Osteoblast (primary cell): ENCODE results near the gene SMARCA2. TPM values are rescaled to one million over a fixed set of nuclear protein-coding genes. Genes with fewer than 3 reads are reported as not detected.

Source experiments
- DNase-seq: peaks from one replicate; pipeline ENCODE4 v3.0.0; 2011; ENCODE audit warnings: low spot score, mixed read lengths; ENCODE audit not compliant: insufficient read length; ENCODE audit errors: missing footprints
- H2AFZ ChIP-seq: 2 replicates; pipeline ENCODE4 v1.6.0; 2011; ENCODE audit warnings: mild to moderate bottlenecking, low read length
- H3K27ac ChIP-seq: 2 replicates; pipeline ENCODE4 v1.5.1; 2011; ENCODE audit warnings: mild to moderate bottlenecking, low read depth, low read length, moderate library complexity
- H3K27me3 ChIP-seq: 2 replicates; pipeline ENCODE4 v1.6.0; 2012; ENCODE audit warnings: mild to moderate bottlenecking, control low read depth, inconsistent platforms, low read length, moderate library complexity; ENCODE audit not compliant: insufficient read depth
- H3K36me3 ChIP-seq: 2 replicates; pipeline ENCODE4 v1.5.1; 2011; ENCODE audit warnings: mild to moderate bottlenecking, low read length, control low read depth, moderate library complexity; ENCODE audit not compliant: insufficient read depth
- H3K4me1 ChIP-seq: 2 replicates; pipeline ENCODE4 v1.5.1; 2011; ENCODE audit warnings: mild to moderate bottlenecking, low read length, control low read depth, moderate library complexity; ENCODE audit not compliant: insufficient read depth
- H3K4me2 ChIP-seq: 2 replicates; pipeline ENCODE4 v1.6.0; 2011; ENCODE audit warnings: mild to moderate bottlenecking, low read length; ENCODE audit not compliant: insufficient read depth
- H3K4me3 ChIP-seq: fragments of 200-600 bp; sonication (generic); 3 replicates; pipeline ENCODE4 v1.5.1; 2012; ENCODE audit warnings: mild to moderate bottlenecking, low read length, inconsistent platforms; ENCODE audit not compliant: insufficient read depth
- H3K79me2 ChIP-seq: 2 replicates; pipeline ENCODE4 v1.6.0; 2012; ENCODE audit warnings: mild to moderate bottlenecking, low read length, control low read depth, inconsistent platforms; ENCODE audit not compliant: insufficient read depth
- H3K9me3 ChIP-seq: 2 replicates; pipeline ENCODE4 v1.5.1; 2011; ENCODE audit warnings: low read depth, low read length, control low read depth
- H4K20me1 ChIP-seq: 2 replicates; pipeline ENCODE4 v1.6.0; 2012; ENCODE audit warnings: mild to moderate bottlenecking, low read length, control low read depth; ENCODE audit not compliant: insufficient read depth
- CTCF ChIP-seq: IDR thresholded peaks from 2 replicates; pipeline ENCODE4 v1.5.1; 2011; ENCODE audit warnings: mild to moderate bottlenecking, low read depth, low read length, moderate library complexity; ENCODE audit errors: extremely low read depth
- total RNA-seq: library from RNA; depleted of rRNA; stranded (reverse); fragments of >200 nt; gene quantifications from 2 replicates; pipeline ENCODE4 v1.2.3, GENCODE V29; 2012

Gene SMARCA2
- total RNA-seq, 1 donor: 101 TPM

DNA sequence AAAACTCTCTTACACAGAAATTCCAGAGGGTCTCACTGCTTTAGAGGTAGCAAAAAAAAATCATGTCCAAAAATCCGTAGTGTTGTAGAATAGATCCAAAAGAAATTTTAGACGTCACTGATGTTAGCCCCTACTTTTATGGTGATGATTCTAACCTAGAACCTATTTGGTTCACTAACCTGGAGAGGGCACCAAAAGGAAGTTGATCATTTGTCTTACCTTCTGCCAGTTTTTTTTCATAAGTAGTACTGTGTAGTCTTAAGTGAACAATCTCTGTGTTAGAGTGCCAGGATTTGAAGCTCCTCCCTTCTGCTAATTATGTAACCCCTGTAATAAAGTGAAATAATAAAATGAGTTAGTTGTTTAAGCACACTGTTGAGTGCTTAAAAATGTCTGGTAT lies 215.2 kb downstream of the SMARCA2 start:
- no peak overlapping the region for H3K27ac ChIP-seq
- no peaks in the 10 kb centered on the region for H3K79me2 ChIP-seq
- H3K9me3 ChIP-seq: no peaks in the 10 kb centered on the region
- H2AFZ ChIP-seq: no peak overlapping the region
- no peaks in the 10 kb centered on the region for H3K27me3 ChIP-seq
- H3K36me3 ChIP-seq: no peaks in the 10 kb centered on the region
- DNase-seq: no peak
- H3K4me3 ChIP-seq: no peak overlapping the region
- no peak for TF ChIP-seq CTCF
- H3K4me1 ChIP-seq: peaks cover 20% of the 10 kb centered on the region
- no peak overlapping the region for H3K4me2 ChIP-seq
- no peaks in the 10 kb centered on the region for H4K20me1 ChIP-seq

DNA sequence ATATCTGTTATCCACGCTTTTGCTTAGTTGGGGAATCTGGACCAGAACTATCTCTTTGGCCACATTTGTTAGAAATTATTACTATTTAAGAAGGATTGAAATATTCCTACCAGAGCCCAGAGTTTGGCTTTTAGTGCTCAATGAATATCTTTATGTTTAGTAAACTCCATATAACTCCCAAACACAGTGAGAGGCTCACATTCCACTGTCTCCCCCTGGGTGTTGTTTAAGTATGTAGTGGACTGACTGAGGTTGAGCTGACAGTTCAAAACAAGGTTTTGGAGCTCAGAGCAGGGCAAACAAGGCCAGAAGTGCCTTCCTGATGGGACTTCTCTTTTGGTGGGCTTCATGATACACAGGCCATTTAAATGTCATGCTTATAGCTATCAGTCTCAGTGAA lies 216.0 kb downstream of the SMARCA2 start:
- Histone ChIP-seq H2AFZ (no peak overlapping the region), H3K36me3 (no peaks in the 10 kb centered on the region), H3K4me1 (peaks cover 20% of the 10 kb centered on the region), H3K27ac (peak overlapping the region; percentile 49), H4K20me1 (no peaks in the 10 kb centered on the region), H3K4me3 (no peak overlapping the region), H3K4me2 (no peak overlapping the region), H3K9me3 (no peaks in the 10 kb centered on the region), H3K27me3 (no peaks in the 10 kb centered on the region), H3K79me2 (no peaks in the 10 kb centered on the region)
- no peak for DNase-seq
- no peak for TF ChIP-seq CTCF

DNA sequence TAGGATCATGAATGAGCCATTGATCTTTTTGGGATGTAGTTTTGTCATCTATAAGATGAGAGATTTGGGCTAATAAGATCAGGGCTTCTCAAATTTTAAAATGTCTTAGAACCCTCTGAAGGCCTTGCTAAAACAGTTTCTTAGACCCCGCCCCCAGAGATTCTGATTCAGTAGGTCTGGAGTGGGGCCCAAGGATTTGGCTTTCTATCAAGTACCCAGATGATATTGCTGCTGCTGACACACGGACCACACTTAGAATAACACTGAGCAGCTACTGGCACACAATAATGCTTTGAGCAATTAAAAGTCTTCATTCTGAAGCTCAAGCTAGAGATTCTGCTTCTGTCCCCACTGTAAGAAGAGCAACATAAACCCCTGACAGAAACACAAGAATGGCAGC lies 216.7 kb downstream of the SMARCA2 start:
- Histone ChIP-seq H2AFZ (peak overlapping the region; percentile 62), H3K27me3 (no peaks in the 10 kb centered on the region), H3K4me2 (peak overlapping the region; percentile 36), H3K36me3 (no peaks in the 10 kb centered on the region), H3K4me3 (no peak overlapping the region), H4K20me1 (no peaks in the 10 kb centered on the region), H3K79me2 (no peaks in the 10 kb centered on the region), H3K27ac (peak overlapping the region; percentile 49), H3K4me1 (peaks cover 20% of the 10 kb centered on the region), H3K9me3 (no peaks in the 10 kb centered on the region)
- DNase-seq: no peak
- no peak for TF ChIP-seq CTCF

GRCh38 chr9:2233274-2233673 lies 218.1 kb downstream of the SMARCA2 start:
- H3K9me3 ChIP-seq: no peaks in the 10 kb centered on the region
- H3K4me1 ChIP-seq: peaks cover 15% of the 10 kb centered on the region
- no peak overlapping the region for H3K27ac ChIP-seq
- no peaks in the 10 kb centered on the region for H3K79me2 ChIP-seq
- no peaks in the 10 kb centered on the region for H3K36me3 ChIP-seq
- H3K27me3 ChIP-seq: peaks cover 2% of the 10 kb centered on the region
- TF ChIP-seq CTCF: no peak
- no peak overlapping the region for H3K4me3 ChIP-seq
- DNase-seq: no peak
- H2AFZ ChIP-seq: no peak overlapping the region
- H3K4me2 ChIP-seq: no peak overlapping the region
- H4K20me1 ChIP-seq: no peaks in the 10 kb centered on the region
